22Rv1 (cell line): ENCODE data around the gene CEP85.
"Not testable (repeated sequence)": the region's sequence is repeated elsewhere in the genome, so short reads cannot be mapped to it uniquely, and the experiment has no call there.

Experiments used
- H3K27ac ChIP-seq: fragments of 450-650 bp; 2 replicates; pipeline ENCODE4 v1.5.1; 2017
- CTCF ChIP-seq: fragments of 450-650 bp; IDR thresholded peaks from 2 replicates; pipeline ENCODE4 v1.5.1; 2017; ENCODE audit warnings: mild to moderate bottlenecking
- ZFX ChIP-seq: fragments of 450-650 bp; IDR thresholded peaks from 2 replicates; pipeline ENCODE4 v1.6.1; 2017; ENCODE audit warnings: antibody characterized with exemption, borderline replicate concordance

CEP85 gene

GRCh38 chr1:26288311-26288941 is 54.4 kb downstream of the CEP85 start:
- H3K27ac ChIP-seq = no peak overlapping the region
- TF ChIP-seq CTCF (no peak), ZFX (no peak)

GRCh38 chr1:26289158-26290059 is 55.4 kb downstream of the CEP85 start:
- no peak for TF ChIP-seq CTCF
- no peak for TF ChIP-seq ZFX

GRCh38 chr1:26290122-26290881 is 56.3 kb downstream of the CEP85 start:
- no peak for TF ChIP-seq CTCF
- no peak for TF ChIP-seq ZFX
- H3K27ac ChIP-seq = no peak overlapping the region

More at GRCh38 chr1:26289158-26290059, 55.4 kb downstream of the CEP85 start:
- H3K27ac ChIP-seq = no peak overlapping the region

- H3K27ac ChIP-seq = no peak overlapping the region
- TF ChIP-seq CTCF (no peak), ZFX (no peak)
These were observed 56.9 kb downstream of the CEP85 start for GRCh38 chr1:26290882-26291261.

- TF ChIP-seq ZFX (no peak), CTCF (no peak)
- H3K27ac ChIP-seq = no peak overlapping the region
These were observed 57.4 kb downstream of the CEP85 start for GRCh38 chr1:26291433-26291832.

GRCh38 chr1:26291939-26292338 is 57.9 kb downstream of the CEP85 start:
- no peak overlapping the region for H3K27ac ChIP-seq
- no peak for TF ChIP-seq CTCF
- TF ChIP-seq ZFX = no peak

GRCh38 chr1:26292735-26293134 is 58.7 kb downstream of the CEP85 start:
- not testable (repeated sequence) for H3K27ac ChIP-seq
